Stimulated activated CD4-positive, alpha-beta T cell treated with anti-CD3 and anti-CD28 coated beads, Interleukin-4, amount 100 ng/mL, for 24 hours (primary cell): Measurements from ENCODE around the gene MCAM.

ENCODE experiments used
- DNase-seq: peaks from one replicate; pipeline ENCODE4 v3.0.0-alpha.2; 2020

MCAM gene

GRCh38 chr11:119344291-119345010, 27.5 kb upstream of the MCAM start:
- no peak for DNase-seq

GRCh38 chr11:119343726-119344125, 26.8 kb upstream of the MCAM start:
- no peak for DNase-seq

GRCh38 chr11:119342362-119343130, 25.6 kb upstream of the MCAM start:
- no peak for DNase-seq

GRCh38 chr11:119342023-119342300, 25.0 kb upstream of the MCAM start:
- DNase-seq = no peak

GRCh38 chr11:119341222-119342022, 24.5 kb upstream of the MCAM start:
- no peak for DNase-seq

- DNase-seq = no peak
Observed at GRCh38 chr11:119340335-119341221, 23.6 kb upstream of the MCAM start, which contains the start of gene C1QTNF5. TSS of gene C1QTNF5 (minus strand) at chr11:119340883. CDS start at chr11:119340397, 486 bp downstream.

GRCh38 chr11:119339589-119340334, 22.8 kb upstream of the MCAM start:
- peak; percentile 34 for DNase-seq

- no peak for DNase-seq
Observed at GRCh38 chr11:119338965-119339588, 22.1 kb upstream of the MCAM start.

- DNase-seq = peak; percentile 77
Observed at GRCh38 chr11:119338318-119338890, 21.5 kb upstream of the MCAM start.

GRCh38 chr11:119337581-119338317, 20.8 kb upstream of the MCAM start:
- no peak for DNase-seq

GRCh38 chr11:119336744-119337469, 20.0 kb upstream of the MCAM start:
- no peak for DNase-seq

GRCh38 chr11:119335655-119336543, 19.0 kb upstream of the MCAM start:
- DNase-seq = no peak

- no peak for DNase-seq
Observed at GRCh38 chr11:119335091-119335654, 18.2 kb upstream of the MCAM start.

GRCh38 chr11:119334174-119334930, 17.4 kb upstream of the MCAM start, which contains the start of gene RNF26:
TSS of gene RNF26 (plus strand) at chr11:119334527. CDS start at chr11:119335123, 596 bp downstream.
- peak; percentile 96 for DNase-seq

- DNase-seq = no peak
Observed at GRCh38 chr11:119332111-119332765, 15.3 kb upstream of the MCAM start.

GRCh38 chr11:119330237-119330636, 13.3 kb upstream of the MCAM start:
- DNase-seq = no peak

- DNase-seq = no peak
Observed at GRCh38 chr11:119329320-119329719, 12.4 kb upstream of the MCAM start.
